NK-92 (cell line): ENCODE results near the gene MRPS23.

Source experiments
- DNase-seq: peaks from one replicate; lab custom pipeline; 2025; ENCODE audit not compliant: unreplicated experiment; lab: John Stamatoyannopoulos, UW

Gene MRPS23

GRCh38 chr17:57849874-57850754 lies at the start of gene MRPS23:
TSS of gene MRPS23 (minus strand) at chr17:57850044. CDS start at chr17:57850010, 34 bp downstream.
- peak; percentile 82 for DNase-seq

GRCh38 chr17:57899391-57899790 lies 49.5 kb upstream of the MRPS23 start:
- no peak for DNase-seq

- DNase-seq: no peak
Observed at GRCh38 chr17:57898487-57899311, 48.9 kb upstream of the MRPS23 start.

GRCh38 chr17:57895382-57896060 lies 45.7 kb upstream of the MRPS23 start:
- DNase-seq: no peak

- no peak for DNase-seq
Observed at GRCh38 chr17:57894848-57895247, 45.0 kb upstream of the MRPS23 start.

DNA sequence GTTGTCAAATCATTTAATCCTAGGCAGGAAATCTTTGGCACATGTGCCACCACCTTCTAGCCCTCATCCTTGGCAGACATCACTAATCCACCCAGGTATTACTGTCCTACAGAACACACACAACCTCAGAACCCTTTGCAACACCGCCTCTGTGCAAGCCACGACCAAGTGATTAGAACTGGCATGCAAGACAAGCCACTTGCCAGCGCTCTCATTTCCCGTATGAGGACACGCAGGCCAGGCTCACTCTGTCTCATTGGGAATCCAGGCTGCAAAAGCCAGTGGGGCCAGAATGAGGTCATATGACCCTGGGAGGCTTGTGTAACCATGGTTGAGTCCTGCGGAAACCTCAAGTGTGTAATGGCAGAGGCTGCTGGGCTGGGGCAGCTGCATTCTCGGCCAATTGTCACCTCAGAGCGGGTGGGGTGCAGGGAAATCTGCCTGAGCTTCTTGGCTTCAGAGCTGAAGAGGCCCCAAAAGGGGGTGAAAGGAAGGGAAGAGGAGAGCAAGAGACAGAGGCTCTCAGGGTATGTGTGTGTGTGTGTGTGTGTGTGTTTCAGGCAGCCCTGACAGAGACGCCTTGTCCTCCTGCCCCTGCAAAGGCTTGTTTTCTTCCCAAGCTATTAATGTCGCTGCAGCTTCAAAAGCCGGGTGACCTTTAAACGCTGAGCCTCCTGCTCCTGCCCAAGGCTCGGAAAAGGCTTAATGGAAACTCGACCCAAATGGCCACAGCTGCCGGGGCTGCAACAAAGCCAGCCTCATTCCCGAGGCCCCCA lies 43.2 kb upstream of the MRPS23 start:
- DNase-seq: no peak

DNA sequence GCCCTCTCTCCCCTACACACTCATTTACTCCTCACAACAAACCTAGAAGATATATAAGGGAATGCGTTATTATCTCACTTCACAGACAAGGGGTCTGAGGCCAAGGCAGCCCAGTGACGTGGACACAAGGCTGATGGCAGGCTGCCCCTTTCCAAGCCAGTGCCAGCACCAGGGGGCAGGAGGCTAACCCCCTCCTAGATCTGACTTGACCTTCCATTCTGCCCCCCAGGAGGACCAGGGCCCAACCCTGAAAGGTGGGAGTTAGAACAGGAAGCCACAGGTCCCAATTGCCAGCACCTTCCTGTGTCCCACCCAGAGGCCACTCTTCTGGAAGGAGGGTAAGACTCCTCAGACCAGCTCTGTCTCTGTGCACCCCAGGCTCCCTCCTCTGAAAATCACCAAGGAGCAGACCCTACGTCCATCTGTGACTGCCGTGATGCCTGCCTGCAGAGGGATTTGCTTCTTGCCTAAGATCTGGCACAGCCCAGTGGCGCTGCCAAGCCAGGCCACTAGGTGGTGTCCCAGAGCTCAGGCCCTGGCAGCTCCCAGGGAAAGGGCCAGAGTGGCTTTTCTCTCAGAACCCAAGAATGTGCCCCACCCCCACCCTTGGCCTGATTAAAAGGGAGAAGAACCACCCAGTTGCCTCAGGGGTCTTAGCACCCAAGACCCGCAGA lies 42.4 kb upstream of the MRPS23 start:
- no peak for DNase-seq

DNA sequence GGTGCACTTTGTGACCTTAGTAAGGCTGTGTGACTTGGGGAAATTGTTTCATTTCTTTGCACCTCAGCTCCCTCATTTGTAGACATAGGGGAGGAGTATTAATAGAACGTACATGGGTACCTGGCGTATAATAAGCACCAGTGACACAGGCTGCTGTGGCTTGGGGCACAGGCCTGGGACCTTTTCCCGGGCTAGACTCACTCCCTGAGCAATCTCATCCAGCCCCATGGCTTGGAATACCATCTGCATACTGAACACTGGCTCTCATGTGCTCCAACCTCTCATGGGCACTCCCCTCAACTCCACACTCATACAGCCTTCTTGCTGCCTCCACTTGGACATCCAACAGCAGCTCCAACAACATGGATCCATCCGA lies 41.0 kb upstream of the MRPS23 start:
- no peak for DNase-seq

DNA sequence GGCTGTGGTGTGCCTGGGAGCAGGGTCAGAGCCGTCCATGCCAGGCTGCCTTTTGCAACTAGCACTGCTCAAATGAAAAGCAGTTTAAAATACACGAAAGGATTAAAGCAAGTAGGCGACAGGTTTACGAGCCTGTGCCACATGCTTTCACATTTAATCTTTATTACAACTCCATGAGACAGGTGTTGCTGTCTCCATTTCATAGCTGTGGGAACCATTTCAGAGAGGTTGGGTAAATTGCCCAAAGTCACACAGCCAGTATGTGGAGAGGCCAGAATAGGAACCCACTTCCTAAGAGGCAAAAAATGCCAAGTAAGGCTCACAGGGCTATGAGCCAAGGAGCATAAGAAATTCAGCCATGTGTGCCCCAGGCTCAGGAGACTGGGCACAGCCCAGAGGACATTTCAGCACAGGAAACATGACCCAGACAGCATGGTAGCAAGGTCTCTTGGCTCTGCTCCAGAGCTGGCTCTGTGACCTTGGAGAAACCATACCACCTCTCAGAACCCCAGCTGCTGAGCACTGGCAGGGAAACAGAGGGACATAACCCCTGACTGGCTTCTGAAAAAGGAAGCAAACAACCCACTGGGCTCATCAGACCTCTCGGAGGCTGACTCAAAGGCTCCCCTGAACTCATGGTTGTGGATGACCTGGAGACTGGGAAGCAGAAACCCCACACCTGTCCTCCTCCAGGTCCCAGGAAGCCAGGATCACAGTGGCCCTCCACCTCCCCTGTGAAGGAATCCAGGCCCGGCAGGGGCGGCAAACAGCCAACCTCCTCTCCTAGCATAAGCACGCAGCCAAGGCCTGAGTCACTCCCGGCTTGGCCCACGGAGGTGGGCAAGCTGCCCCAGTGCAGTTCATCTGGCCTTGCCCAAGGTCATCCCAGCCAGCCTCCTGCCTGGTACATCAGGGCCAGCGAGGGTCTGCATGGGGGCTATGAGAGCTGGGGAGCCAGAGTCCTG lies 40.3 kb upstream of the MRPS23 start:
- no peak for DNase-seq

DNA sequence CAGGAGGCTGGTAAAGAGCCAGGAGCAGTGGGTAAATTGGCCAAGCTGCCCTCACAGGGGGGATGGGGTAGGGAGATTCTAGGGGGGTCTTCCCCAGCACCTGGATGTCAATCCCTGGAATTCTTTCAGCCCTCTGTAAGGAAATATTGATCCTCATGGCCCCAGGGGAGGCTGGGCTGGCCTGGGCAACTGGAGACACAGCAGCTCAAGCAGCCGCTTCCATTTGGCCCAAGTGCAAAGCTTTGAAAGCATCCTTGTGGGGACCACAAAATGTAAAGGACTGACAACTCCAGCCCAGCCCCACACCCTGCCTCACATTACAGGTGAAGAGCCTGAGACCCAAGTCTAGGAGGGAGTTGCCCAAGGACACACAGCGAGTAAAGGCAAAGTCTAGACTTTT lies 39.4 kb upstream of the MRPS23 start:
- DNase-seq: no peak

- no peak for DNase-seq
Observed at GRCh38 chr17:57888311-57889216, 38.7 kb upstream of the MRPS23 start.

DNA sequence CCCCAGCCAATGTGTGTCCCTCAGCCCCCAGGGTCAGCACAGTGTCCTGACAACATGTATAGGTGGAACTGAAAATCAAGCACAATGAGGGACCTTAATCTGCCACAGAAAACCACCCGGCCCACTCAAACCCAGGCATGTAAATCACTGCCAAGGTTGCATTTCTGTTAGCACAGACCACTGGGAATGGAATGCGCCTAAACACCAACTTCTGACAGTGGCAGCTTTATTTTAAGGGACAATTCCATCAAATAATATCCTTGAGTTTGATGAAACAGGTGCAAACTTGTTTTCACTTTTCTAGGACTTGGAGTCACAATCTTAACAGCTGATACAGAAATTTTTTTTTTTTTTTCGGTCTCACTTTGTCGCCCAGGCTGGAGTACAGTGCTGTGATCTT lies 37.3 kb upstream of the MRPS23 start:
- no peak for DNase-seq

DNA sequence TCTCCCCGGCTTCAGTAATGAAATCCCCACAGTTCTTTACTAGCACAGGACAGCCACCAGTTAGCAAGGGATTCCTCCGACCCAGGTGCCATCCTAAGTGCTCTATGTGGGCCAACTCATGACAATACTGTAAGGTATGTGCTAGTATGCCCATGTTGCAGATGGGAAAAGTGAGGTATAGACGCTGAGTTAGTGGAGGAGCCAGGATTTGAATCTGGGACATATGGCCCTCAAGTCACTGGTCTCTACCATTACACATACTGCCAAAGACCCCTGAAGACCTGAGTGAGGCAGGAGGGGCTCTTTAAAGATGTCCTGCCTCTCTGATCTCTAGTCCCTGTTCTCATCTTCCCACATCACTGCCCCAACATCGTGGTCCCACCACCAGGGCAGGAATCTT lies 36.2 kb upstream of the MRPS23 start:
- no peak for DNase-seq

- DNase-seq: no peak
Observed at GRCh38 chr17:57885148-57885915, 35.5 kb upstream of the MRPS23 start.

DNA sequence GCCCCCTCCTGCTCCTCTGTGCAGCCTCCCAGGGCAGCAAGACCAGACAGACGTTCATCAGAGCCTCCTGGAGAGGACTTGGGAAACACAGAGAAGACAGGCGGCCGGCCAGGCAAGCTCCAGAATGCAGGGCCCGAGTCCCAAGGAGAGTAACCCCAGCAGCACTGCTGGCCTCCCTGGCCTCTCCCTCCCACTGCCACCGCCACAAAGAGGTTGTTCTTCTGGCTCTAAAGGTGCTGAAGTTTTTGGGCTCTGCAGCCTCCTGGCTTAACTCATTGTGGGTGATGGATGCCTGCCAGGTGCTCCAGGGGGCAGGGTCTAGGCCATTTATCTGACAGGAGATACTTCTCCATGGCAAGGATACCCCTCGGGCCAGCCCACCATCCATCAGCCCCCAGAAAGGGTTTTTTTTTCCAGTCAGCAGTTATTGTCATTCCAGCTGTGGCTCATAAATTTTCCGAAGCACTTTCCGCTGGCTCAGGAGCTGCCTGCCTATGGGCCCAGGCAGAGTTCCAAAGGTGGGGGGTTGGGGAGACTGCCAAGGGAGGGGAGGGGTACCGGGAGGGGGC lies 32.0 kb upstream of the MRPS23 start:
- DNase-seq: no peak

- DNase-seq: no peak
Observed at GRCh38 chr17:57881143-57881542, 31.3 kb upstream of the MRPS23 start.

GRCh38 chr17:57880086-57880456 lies 30.2 kb upstream of the MRPS23 start:
- no peak for DNase-seq
